Endothelial cell (in vitro differentiated cells): Measurements from ENCODE around the gene DPEP1. TPM values are rescaled to one million over a fixed set of nuclear protein-coding genes. Genes with fewer than 3 reads are reported as not detected.
A peak's percentile ranks its signal among the peaks of the same experiment; 100 is the strongest.

Experiments used
- DNase-seq: peaks from one replicate; pipeline ENCODE4 v3.0.0; 2021; ENCODE audit warnings: low spot score
- H3K27ac Mint-ChIP-seq: one replicate; pipeline ENCODE4 v1.8.0; 2021; ENCODE audit warnings: mixed read lengths, inconsistent platforms; ENCODE audit not compliant: unreplicated experiment
- H3K27me3 Mint-ChIP-seq: one replicate; pipeline ENCODE4 v1.8.0; 2021; ENCODE audit warnings: mild to moderate bottlenecking, moderate library complexity, mixed read lengths, inconsistent platforms; ENCODE audit not compliant: unreplicated experiment
- H3K36me3 Mint-ChIP-seq: one replicate; pipeline ENCODE4 v1.8.0; 2021; ENCODE audit warnings: mild to moderate bottlenecking, low read depth, mixed read lengths, inconsistent platforms; ENCODE audit not compliant: unreplicated experiment
- H3K4me1 Mint-ChIP-seq: one replicate; pipeline ENCODE4 v1.8.0; 2021; ENCODE audit warnings: mild to moderate bottlenecking, mixed read lengths, inconsistent platforms; ENCODE audit not compliant: unreplicated experiment
- H3K4me3 Mint-ChIP-seq: one replicate; pipeline ENCODE4 v1.8.0; 2021; ENCODE audit warnings: mild to moderate bottlenecking, mixed read lengths, inconsistent platforms; ENCODE audit not compliant: unreplicated experiment
- H3K9me3 Mint-ChIP-seq: one replicate; pipeline ENCODE4 v1.8.0; 2021; ENCODE audit warnings: mixed read lengths, inconsistent platforms; ENCODE audit not compliant: unreplicated experiment
- CTCF ChIP-seq: fragments of 200-600 bp; sonication (generic); IDR thresholded peaks from one replicate; pipeline ENCODE4 v1.5.0; 2021; ENCODE audit warnings: antibody characterized with exemption; ENCODE audit not compliant: unreplicated experiment
- total RNA-seq: library from RNA; stranded (reverse); fragmentation: NEBNext Ultra II Directional; extraction: Animal tissue kit (Norgen Biotek cat#: 25700); gene quantifications from one replicate; pipeline ENCODE4 v1.2.1, GENCODE V29; 2021; ENCODE audit not compliant: unreplicated experiment

Gene DPEP1
- total RNA-seq, 1 donor from 2014 or later = 118 TPM

- H3K4me1 Mint-ChIP-seq = no peaks in the 10 kb centered on the region
- TF ChIP-seq CTCF = no peak
- peak overlapping the region; percentile 51 for H3K4me3 Mint-ChIP-seq
- DNase-seq = no peak
- no peaks in the 10 kb centered on the region for H3K36me3 Mint-ChIP-seq
- no peaks in the 10 kb centered on the region for H3K9me3 Mint-ChIP-seq
- H3K27me3 Mint-ChIP-seq = peaks cover 3% of the 10 kb centered on the region
- H3K27ac Mint-ChIP-seq = no peak overlapping the region
Measured at GRCh38 chr16:89596061-89596689, 17.3 kb upstream of the DPEP1 start.

DNA sequence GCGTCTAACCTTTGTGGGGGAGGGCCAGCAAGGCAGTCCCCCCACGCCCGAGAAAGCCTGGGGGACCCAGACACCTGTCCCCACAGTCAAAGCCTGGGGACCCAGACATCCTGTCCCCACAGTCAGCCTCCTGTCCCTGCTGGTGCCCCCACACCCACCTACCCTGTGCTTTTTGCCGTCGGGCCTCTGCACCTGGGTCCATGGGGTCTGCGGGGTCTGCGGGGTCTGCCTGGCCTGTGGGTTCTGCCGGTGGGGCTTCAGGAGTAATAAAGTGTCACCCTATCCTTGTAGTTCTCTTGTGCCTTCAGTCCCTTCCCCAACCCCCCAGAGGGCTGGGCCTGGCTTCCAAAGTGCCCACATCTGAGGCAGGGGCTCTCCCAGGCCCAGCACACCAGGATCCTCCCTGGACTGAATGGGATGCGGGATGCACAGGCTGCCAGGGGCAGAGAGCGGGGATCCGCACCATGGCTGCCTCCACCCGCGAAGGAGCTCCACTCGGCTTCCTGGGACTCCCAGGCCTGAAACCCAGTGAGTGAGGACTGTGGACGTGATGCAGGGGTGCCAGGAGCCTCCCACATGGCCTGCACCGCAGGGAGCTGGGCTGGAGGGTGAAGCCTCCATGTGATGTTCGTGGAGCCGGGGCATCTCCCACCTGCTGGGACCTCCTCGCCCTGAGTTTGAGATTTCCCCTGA, 16.3 kb upstream of the DPEP1 start:
- Mint-ChIP-seq H3K27ac (no peak overlapping the region), H3K36me3 (no peaks in the 10 kb centered on the region)
- DNase-seq = no peak

GRCh38 chr16:89598199-89598598, 15.2 kb upstream of the DPEP1 start:
- no peak overlapping the region for H3K4me3 Mint-ChIP-seq
- H3K36me3 Mint-ChIP-seq = no peaks in the 10 kb centered on the region
- H3K27me3 Mint-ChIP-seq = peaks cover 3% of the 10 kb centered on the region
- no peak for TF ChIP-seq CTCF
- H3K4me1 Mint-ChIP-seq = peaks cover 5% of the 10 kb centered on the region
- no peaks in the 10 kb centered on the region for H3K9me3 Mint-ChIP-seq
- no peak overlapping the region for H3K27ac Mint-ChIP-seq
- DNase-seq = no peak

More for the DNA sequence above, 16.3 kb upstream of the DPEP1 start:
- no peak for TF ChIP-seq CTCF
- Mint-ChIP-seq H3K27me3 (peaks cover 3% of the 10 kb centered on the region), H3K9me3 (no peaks in the 10 kb centered on the region), H3K4me1 (no peaks in the 10 kb centered on the region), H3K4me3 (no peak overlapping the region)

DNA sequence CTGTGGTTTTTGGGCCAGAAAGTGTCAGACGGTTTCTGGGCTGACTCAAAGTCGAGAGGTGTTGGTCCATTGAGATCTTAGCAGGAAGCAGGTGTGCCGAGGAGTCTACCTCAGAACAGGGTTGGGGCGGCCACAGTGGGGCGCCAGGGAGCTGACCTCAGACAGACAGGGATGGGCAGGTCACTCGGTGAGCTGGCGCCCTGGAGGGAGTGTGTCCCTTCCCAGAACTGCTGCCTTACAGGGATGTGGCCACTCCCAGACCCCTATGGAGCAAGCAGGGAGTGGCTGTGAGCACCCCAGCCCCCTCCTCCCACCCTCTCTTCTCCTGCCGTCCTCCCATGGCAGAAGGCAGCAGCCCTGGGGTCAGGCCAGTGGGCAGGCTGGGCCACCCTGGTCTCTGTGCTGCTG, 14.0 kb upstream of the DPEP1 start:
- Mint-ChIP-seq H3K27ac (no peak overlapping the region), H3K36me3 (no peaks in the 10 kb centered on the region), H3K27me3 (peaks cover 3% of the 10 kb centered on the region), H3K4me3 (no peak overlapping the region), H3K4me1 (peaks cover 5% of the 10 kb centered on the region), H3K9me3 (no peaks in the 10 kb centered on the region)
- no peak for TF ChIP-seq CTCF
- DNase-seq = peak; percentile 72

DNA sequence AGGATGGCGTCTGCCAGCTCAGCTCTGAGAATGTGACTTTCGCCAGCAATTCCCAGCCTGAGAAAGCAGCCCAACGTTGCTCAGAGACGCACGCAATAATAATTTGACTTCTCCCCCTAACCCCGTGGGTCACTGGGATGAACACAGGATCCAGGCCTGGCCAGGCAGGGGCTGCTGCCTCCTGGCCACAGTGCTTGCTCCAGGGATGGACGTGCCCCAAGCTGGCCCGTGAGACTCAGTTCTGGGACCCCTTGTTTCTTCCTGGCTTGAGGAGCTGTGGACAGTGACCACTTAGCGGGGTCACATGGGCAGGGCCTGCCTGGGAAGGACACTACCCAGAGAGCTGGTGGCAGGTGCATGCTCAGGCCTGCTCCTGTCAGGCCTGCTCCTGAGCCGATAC, 13.5 kb upstream of the DPEP1 start:
- no peaks in the 10 kb centered on the region for H3K9me3 Mint-ChIP-seq
- H3K27ac Mint-ChIP-seq = no peak overlapping the region
- H3K36me3 Mint-ChIP-seq = no peaks in the 10 kb centered on the region
- no peak for TF ChIP-seq CTCF
- no peak for DNase-seq
- H3K4me3 Mint-ChIP-seq = no peak overlapping the region
- peaks cover 3% of the 10 kb centered on the region for H3K27me3 Mint-ChIP-seq
- peaks cover 5% of the 10 kb centered on the region for H3K4me1 Mint-ChIP-seq
